Measurements from ENCODE around the gene EXOC5. TPM values are rescaled to one million over a fixed set of nuclear protein-coding genes. Genes with fewer than 3 reads are reported as not detected.

EXOC5 gene
- total RNA-seq, 1 donor from 2014 or later = 252 TPM

- Mint-ChIP-seq H3K4me1 (no peaks in the 10 kb centered on the region), H3K36me3 (peaks cover 43% of the 10 kb centered on the region), H3K9me3 (no peaks in the 10 kb centered on the region), H3K4me3 (no peak overlapping the region), H3K27me3 (ENCODE audit: insufficient read depth, low read depth) (no peaks in the 10 kb centered on the region), H3K27ac (no peak overlapping the region)
- Histone ChIP-seq H3K79me2 (ENCODE audit: low read depth) (peaks cover 21% of the 10 kb centered on the region), H3K4me2 (no peak overlapping the region), H3K4me3 (no peak overlapping the region), H3K27ac (no peak overlapping the region), H3K4me1 (no peaks in the 10 kb centered on the region), H2AFZ (replicated peaks) (no peak overlapping the region), H4K20me1 (ENCODE audit: low read depth) (peaks cover 13% of the 10 kb centered on the region), H3K36me3 (peaks cover 31% of the 10 kb centered on the region), H3F3A (ENCODE audit: low read depth) (no peaks in the 10 kb centered on the region), H3K27me3 (no peaks in the 10 kb centered on the region), H3K9ac (no peak overlapping the region), H3K9me3 (ENCODE audit: low read depth) (no peaks in the 10 kb centered on the region)
- TF ChIP-seq, protein P1, sequence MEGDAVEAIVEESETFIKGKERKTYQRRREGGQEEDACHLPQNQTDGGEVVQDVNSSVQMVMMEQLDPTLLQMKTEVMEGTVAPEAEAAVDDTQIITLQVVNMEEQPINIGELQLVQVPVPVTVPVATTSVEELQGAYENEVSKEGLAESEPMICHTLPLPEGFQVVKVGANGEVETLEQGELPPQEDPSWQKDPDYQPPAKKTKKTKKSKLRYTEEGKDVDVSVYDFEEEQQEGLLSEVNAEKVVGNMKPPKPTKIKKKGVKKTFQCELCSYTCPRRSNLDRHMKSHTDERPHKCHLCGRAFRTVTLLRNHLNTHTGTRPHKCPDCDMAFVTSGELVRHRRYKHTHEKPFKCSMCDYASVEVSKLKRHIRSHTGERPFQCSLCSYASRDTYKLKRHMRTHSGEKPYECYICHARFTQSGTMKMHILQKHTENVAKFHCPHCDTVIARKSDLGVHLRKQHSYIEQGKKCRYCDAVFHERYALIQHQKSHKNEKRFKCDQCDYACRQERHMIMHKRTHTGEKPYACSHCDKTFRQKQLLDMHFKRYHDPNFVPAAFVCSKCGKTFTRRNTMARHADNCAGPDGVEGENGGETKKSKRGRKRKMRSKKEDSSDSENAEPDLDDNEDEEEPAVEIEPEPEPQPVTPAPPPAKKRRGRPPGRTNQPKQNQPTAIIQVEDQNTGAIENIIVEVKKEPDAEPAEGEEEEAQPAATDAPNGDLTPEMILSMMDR (IDR thresholded peaks at IDR 0.05) = no peak
- no peak for TF ChIP-seq EZH2phosphoT487 (IDR thresholded peaks at IDR 0.05)
- TF ChIP-seq EZH2 (IDR thresholded peaks at IDR 0.05) = no peak
- no peak for DNase-seq (ENCODE audit: low spot score)
These were observed 55.8 kb downstream of the EXOC5 start for GRCh38 chr14:57212919-57213318.

DNA sequence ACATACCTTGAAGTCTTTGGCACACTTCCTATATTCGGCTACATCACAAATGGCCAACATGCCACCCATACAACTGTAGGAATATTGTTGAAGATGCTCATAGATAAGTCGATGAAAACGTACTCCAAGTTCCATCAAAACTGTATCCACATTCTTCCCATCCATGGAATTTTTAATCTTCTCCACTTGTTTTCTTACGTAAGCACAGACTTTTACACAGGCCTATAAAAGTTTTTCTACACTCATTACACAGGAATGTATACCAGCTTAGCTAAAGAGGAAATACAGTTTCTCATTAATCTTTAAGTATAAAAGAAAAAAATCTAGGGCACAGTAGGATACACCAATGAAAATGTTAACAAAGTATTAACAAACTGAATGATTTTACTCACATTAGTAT is 59.1 kb downstream of the EXOC5 start:
- no peak overlapping the region for H3K4me2 ChIP-seq
- no peaks in the 10 kb centered on the region for H3K4me1 ChIP-seq
- H4K20me1 ChIP-seq (ENCODE audit: low read depth) = no peaks in the 10 kb centered on the region
- no peaks in the 10 kb centered on the region for H3K9me3 ChIP-seq (ENCODE audit: low read depth)
- no peaks in the 10 kb centered on the region for H3K79me2 ChIP-seq (ENCODE audit: low read depth)
- no peaks in the 10 kb centered on the region for H3K9me3 Mint-ChIP-seq
- H3K4me1 Mint-ChIP-seq = no peaks in the 10 kb centered on the region
- H3K27ac ChIP-seq = no peak overlapping the region
- no peak for DNase-seq (ENCODE audit: low spot score)
- no peaks in the 10 kb centered on the region for H3K27me3 Mint-ChIP-seq (ENCODE audit: insufficient read depth, low read depth)
- no peak for TF ChIP-seq EZH2 (IDR thresholded peaks at IDR 0.05)
- TF ChIP-seq, protein P1 (IDR thresholded peaks at IDR 0.05) = no peak
- no peak for TF ChIP-seq EZH2phosphoT487 (IDR thresholded peaks at IDR 0.05)
- H3K4me3 Mint-ChIP-seq = no peak overlapping the region
- no peak overlapping the region for H3K9ac ChIP-seq
- H3K27me3 ChIP-seq = no peaks in the 10 kb centered on the region
- no peak overlapping the region for H3K27ac Mint-ChIP-seq
- H3K36me3 Mint-ChIP-seq = peaks cover 24% of the 10 kb centered on the region
- peaks cover 24% of the 10 kb centered on the region for H3K36me3 ChIP-seq
- no peak overlapping the region for H2AFZ ChIP-seq (replicated peaks)
- H3F3A ChIP-seq (ENCODE audit: low read depth) = peaks cover 9% of the 10 kb centered on the region
- no peak overlapping the region for H3K4me3 ChIP-seq

DNA sequence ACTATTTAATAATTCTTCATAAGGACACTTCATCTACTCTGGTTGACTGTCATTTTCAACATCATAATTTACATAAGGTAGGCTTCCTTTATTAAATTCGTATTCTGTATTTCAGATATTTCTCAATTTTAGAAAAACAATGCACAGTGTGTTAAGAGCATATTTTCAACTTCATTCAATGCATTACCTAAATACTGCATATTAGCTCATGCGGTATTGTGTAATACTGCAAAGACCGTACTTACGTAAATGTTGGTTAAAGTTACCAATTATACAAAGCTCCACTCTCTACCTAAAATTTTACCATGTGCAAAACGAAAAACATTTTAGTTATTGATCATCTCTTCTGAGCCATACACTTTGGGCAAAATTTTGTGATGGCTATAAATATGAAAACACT is 62.8 kb downstream of the EXOC5 start:
- Histone ChIP-seq H3K9ac (no peak overlapping the region), H3K9me3 (ENCODE audit: low read depth) (no peaks in the 10 kb centered on the region), H3K79me2 (ENCODE audit: low read depth) (no peaks in the 10 kb centered on the region), H3K27ac (no peak overlapping the region), H2AFZ (replicated peaks) (no peak overlapping the region), H3K36me3 (peaks cover 24% of the 10 kb centered on the region), H3K4me1 (no peaks in the 10 kb centered on the region), H3K4me3 (no peak overlapping the region), H3K4me2 (no peak overlapping the region), H3F3A (ENCODE audit: low read depth) (peaks cover 38% of the 10 kb centered on the region), H4K20me1 (ENCODE audit: low read depth) (no peaks in the 10 kb centered on the region), H3K27me3 (no peaks in the 10 kb centered on the region)
- no peak for DNase-seq (ENCODE audit: low spot score)
- no peak overlapping the region for H3K27ac Mint-ChIP-seq
- TF ChIP-seq EZH2phosphoT487 (IDR thresholded peaks at IDR 0.05) (no peak), EZH2 (IDR thresholded peaks at IDR 0.05) (no peak)
- TF ChIP-seq, protein P1 (IDR thresholded peaks at IDR 0.05) = no peak
- H3K4me1 Mint-ChIP-seq = no peaks in the 10 kb centered on the region
- H3K4me3 Mint-ChIP-seq = no peak overlapping the region
- no peaks in the 10 kb centered on the region for H3K27me3 Mint-ChIP-seq (ENCODE audit: insufficient read depth, low read depth)
- peaks cover 6% of the 10 kb centered on the region for H3K36me3 Mint-ChIP-seq
- no peaks in the 10 kb centered on the region for H3K9me3 Mint-ChIP-seq

Data from neural progenitor cell (in vitro differentiated cells).